GM12878 (cell line): ENCODE data around the gene BCAS3. TPM values are rescaled to one million over a fixed set of nuclear protein-coding genes. Genes with fewer than 3 reads are reported as not detected.

Experiments used
- ATAC-seq: fragments of 200-7000 bp; cut with Tn5 transposase; 3 replicates; pipeline ENCODE4 v1.9.1; 2020; ENCODE audit warnings: mild to moderate bottlenecking, moderate library complexity
- BruUV-seq: library from RNA; stranded (reverse); fragments of 400-500 nt; replicated peaks from 2 replicates; lab custom pipeline; 2021; lab: Mats Ljungman, UMichigan
- CTCF ChIA-PET: fragments of 300-600 bp; sonication (Branson Sonifier 250); formaldehyde crosslinking; extraction: SDS; loops from one replicate; lab custom pipeline; 2021; ENCODE audit warnings: inconsistent platforms; lab: Yijun Ruan, JAX
- POLR2A ChIA-PET: fragments of 350-600 bp; formaldehyde crosslinking; extraction: SDS; loops from one replicate; lab custom pipeline; 2021; ENCODE audit warnings: inconsistent platforms; lab: Charles Lee
- RAD21 ChIA-PET: fragments of 300-600 bp; sonication (Branson Sonifier 250); formaldehyde crosslinking; loops from one replicate; lab custom pipeline; 2023; ENCODE audit warnings: antibody characterized with exemption; ENCODE audit not compliant: unreplicated experiment; lab: Charles Lee
- SMC1A ChIA-PET: fragments of 300-600 bp; sonication (Branson Sonifier 250); formaldehyde crosslinking; loops from one replicate; lab custom pipeline; 2023; ENCODE audit not compliant: unreplicated experiment, uncharacterized antibody; lab: Charles Lee
- DNase-seq: peaks from one replicate; pipeline ENCODE4 v3.0.0-alpha.2; 2011; ENCODE audit warnings: low read depth, low spot score
- FAIRE-seq: peaks from 3 replicates; lab custom pipeline; 2011; peaks lifted over from hg19 to GRCh38; lab: Jason Lieb, UNC
- H2AFZ ChIP-seq: 2 replicates; pipeline ENCODE4 v1.6.0; 2011; ENCODE audit warnings: low read depth, low read length, control low read depth; ENCODE audit not compliant: control insufficient read depth
- H3K27ac ChIP-seq: 2 replicates; pipeline ENCODE4 v1.5.1; 2011; ENCODE audit warnings: control low read depth; ENCODE audit not compliant: control insufficient read depth, insufficient read depth
- H3K27me3 ChIP-seq, 2 experiments: replicated peaks in 1 of 2; 2 replicates each; pipeline versions ENCODE4 v1.6.0 to v1.6.1; 2011; ENCODE audit warnings: low read length in 1 of 2; ENCODE audit not compliant: control insufficient read depth in 2 of 2, insufficient read depth in 2 of 2
- H3K36me3 ChIP-seq, 2 experiments: 2 replicates each; pipeline ENCODE4 v1.5.1; 2011; ENCODE audit warnings: low read length in 1 of 2; ENCODE audit not compliant: control insufficient read depth in 2 of 2, insufficient read depth in 2 of 2
- H3K4me1 ChIP-seq: 2 replicates; pipeline ENCODE4 v1.6.1; 2011; ENCODE audit warnings: mild to moderate bottlenecking, low read length, moderate library complexity, mixed read lengths; ENCODE audit not compliant: control insufficient read depth, insufficient read depth
- H3K4me2 ChIP-seq: 2 replicates; pipeline ENCODE4 v1.6.0; 2011; ENCODE audit warnings: control low read depth; ENCODE audit not compliant: control insufficient read depth, insufficient read depth
- H3K4me3 ChIP-seq: fragments of 200-600 bp; sonication (generic); 2 replicates; pipeline ENCODE4 v1.5.1; 2016
- H3K79me2 ChIP-seq: 2 replicates; pipeline ENCODE4 v1.6.0; 2011; ENCODE audit warnings: low read length; ENCODE audit not compliant: control insufficient read depth, insufficient read depth
- H3K9ac ChIP-seq: 2 replicates; pipeline ENCODE4 v1.8.0; 2011; ENCODE audit warnings: low read length, control low read depth, mixed read lengths; ENCODE audit not compliant: control insufficient read depth, insufficient read depth
- H3K9me3 ChIP-seq: replicated peaks from 3 replicates; pipeline ENCODE4 v1.5.1; 2011; ENCODE audit warnings: mild to moderate bottlenecking, low read length; ENCODE audit not compliant: control insufficient read depth, insufficient read depth
- H4K20me1 ChIP-seq: 2 replicates; pipeline ENCODE4 v1.6.0; 2011; ENCODE audit not compliant: control insufficient read depth, insufficient read depth
- ASH2L ChIP-seq: fragments of 300-600, 200-600 bp; sonication (generic); IDR thresholded peaks from 2 replicates; pipeline ENCODE4 v1.6.1; 2017; ENCODE audit warnings: low read depth, mild to moderate bottlenecking, borderline replicate concordance
- BRCA1 ChIP-seq: IDR thresholded peaks from 2 replicates; pipeline ENCODE4 v1.6.1; 2011; ENCODE audit warnings: low read depth, low read length, improper control_type of control experiment
- CBX3 ChIP-seq: fragments of 200-600 bp; sonication (generic); IDR thresholded peaks from 2 replicates; pipeline ENCODE4 v1.6.1; 2016; ENCODE audit warnings: low read depth, borderline replicate concordance
- ETV6 ChIP-seq, 2 experiments: fragments of 450-650 bp in 1 of 2; IDR thresholded peaks in 1 of 2; conservative IDR thresholded peaks in 1 of 2; 2 replicates each; pipeline ENCODE4 v1.6.1; 2014; ENCODE audit warnings: antibody characterized with exemption in 1 of 2, borderline replicate concordance in 1 of 2, low read depth in 1 of 2, mild to moderate bottlenecking in 1 of 2, moderate library complexity in 1 of 2
- FOXK2 ChIP-seq: fragments of 450-650 bp; IDR thresholded peaks from 2 replicates; pipeline ENCODE4 v1.6.1; 2017; ENCODE audit warnings: mild to moderate bottlenecking, moderate library complexity
- HDGF ChIP-seq: fragments of 450-650 bp; IDR thresholded peaks from 2 replicates; pipeline ENCODE4 v1.6.1; 2016; ENCODE audit warnings: antibody characterized with exemption
- HSF1 ChIP-seq: fragments of 150-350 bp; IDR thresholded peaks from 2 replicates; pipeline ENCODE4 v1.6.1; 2014; ENCODE audit warnings: mild to moderate bottlenecking, low read depth, low read length
- IRF5 ChIP-seq: fragments of 450-650 bp; IDR thresholded peaks from 2 replicates; pipeline ENCODE4 v1.6.1; 2017; ENCODE audit warnings: borderline replicate concordance
- NR2C1 ChIP-seq: fragments of 450-650 bp; IDR thresholded peaks from 2 replicates; pipeline ENCODE4 v1.6.1; 2017; ENCODE audit warnings: antibody characterized with exemption, mild to moderate bottlenecking, moderate library complexity
- POLR2A ChIP-seq: IDR thresholded peaks from 2 replicates; pipeline ENCODE4 v1.6.1; 2011; ENCODE audit warnings: low read depth, mild to moderate bottlenecking, low read length
- RAD21 ChIP-seq: IDR thresholded peaks from 2 replicates; pipeline ENCODE4 v1.6.1; 2011; ENCODE audit warnings: mild to moderate bottlenecking, low read depth, low read length, moderate library complexity; ENCODE audit not compliant: insufficient read depth
- RELA ChIP-seq: fragments of 450-650 bp; IDR thresholded peaks from 2 replicates; pipeline ENCODE4 v1.8.0; 2014; ENCODE audit warnings: borderline replicate concordance; ENCODE audit not compliant: partially characterized antibody
- RUNX3 ChIP-seq: IDR thresholded peaks from 2 replicates; pipeline ENCODE4 v1.6.1; 2012; ENCODE audit warnings: low read length, inconsistent platforms
- STAT3 ChIP-seq: IDR thresholded peaks from 2 replicates; pipeline ENCODE4 v1.6.1; 2011; ENCODE audit warnings: low read depth, low read length, improper control_type of control experiment
- TCF12 ChIP-seq: IDR thresholded peaks from 2 replicates; pipeline ENCODE4 v1.6.1; 2011; ENCODE audit warnings: low read depth, mild to moderate bottlenecking, low read length
- USF2 ChIP-seq: IDR thresholded peaks from 2 replicates; pipeline ENCODE4 v1.6.1; 2011; ENCODE audit warnings: low read depth, low read length, improper control_type of control experiment, borderline replicate concordance
- ZSCAN29 ChIP-seq: fragments of 450-650 bp; IDR thresholded peaks from 2 replicates; pipeline ENCODE4 v1.6.1; 2017; ENCODE audit warnings: mild to moderate bottlenecking, moderate library complexity
- WGBS: methylation state at CpG from one replicate; pipeline ENCODE4 v1.1.6; 2016; ENCODE audit warnings: low lambda C conversion rate; ENCODE audit not compliant: insufficient replicate concordance, insufficient coverage; ENCODE audit errors: missing lambda C conversion rate; 5-methylcytosine and 5-hydroxymethylcytosine counted together
- in situ Hi-C: fragments of 300-500 bp; cut with MboI; formaldehyde crosslinking; loops from 9 replicates; pipeline ENCODE4 v1.14.3; 2018; ENCODE audit warnings: mixed read lengths
- intact Hi-C: fragments of 100-400 bp; cut with micrococcal nuclease; formaldehyde crosslinking; loops from one replicate; pipeline ENCODE4 v1.14.2; 2022; ENCODE audit not compliant: unreplicated experiment
- polyA plus RNA-seq, 11 experiments: library from polyadenylated mRNA; depleted of rRNA in 4 of 11; unstranded in 6 of 11; stranded (reverse) in 5 of 11; fragments of >200 nt; fragmentation: Nextera tagmentation in 4 of 11; fragmentation: Illumina TruSeq in 1 of 11; extraction: Ambion mirVana in 4 of 11; extraction: Trizol in 1 of 11; gene quantifications; 1 replicate in 1 of 11; 2 replicates in 10 of 11; pipeline versions ENCODE4 v1.2.1 to v1.2.3, GENCODE V29; 2011 to 2016; ENCODE audit warnings: inconsistent platforms in 2 of 11, missing spikeins in 2 of 11, low read depth in 1 of 11
- total RNA-seq, 4 experiments: library from RNA; depleted of rRNA in 3 of 4; stranded (reverse); fragments of >200 nt in 3 of 4; fragmentation: Illumina TruSeq in 1 of 4; extraction: Trizol in 1 of 4; gene quantifications; 2 replicates each; pipeline versions ENCODE4 v1.2.1 to v1.2.3, GENCODE V29; 2013 to 2021
- TF ChIP-seq, protein P1 (sequence below): fragments of 450-650 bp; formaldehyde crosslinking; IDR thresholded peaks from 2 replicates; pipeline ENCODE4 v1.4.0; 2020; ENCODE audit warnings: mild to moderate bottlenecking, moderate library complexity

Gene BCAS3
- total and polyA plus RNA-seq, 10 of the 15 experiments (the other 5 are each of a cell fraction or from before 2014, with no cell fraction given), result 2.1 to 11.0 (median 6.6) TPM

DNA sequence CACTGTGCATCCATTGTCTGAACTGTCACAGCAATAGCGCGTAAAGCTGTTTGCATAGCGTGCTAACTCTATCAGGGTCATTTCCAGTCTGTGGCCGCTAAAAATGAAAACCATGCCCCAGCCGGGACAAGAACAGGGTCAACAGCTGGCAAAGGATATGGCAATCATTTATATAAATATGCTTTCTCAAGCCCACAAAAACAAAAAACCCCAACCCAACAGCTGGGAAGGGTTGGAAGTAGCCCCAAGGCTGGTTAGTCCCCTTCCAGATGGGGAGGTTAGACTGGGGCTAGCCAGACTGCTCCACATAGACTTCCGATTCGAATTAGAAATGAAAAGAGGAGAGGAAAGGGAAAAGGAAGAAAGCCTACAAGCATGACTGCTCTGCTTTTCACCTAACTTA is 518.7 kb downstream of the BCAS3 start (continued):
- TF ChIP-seq, protein P1, sequence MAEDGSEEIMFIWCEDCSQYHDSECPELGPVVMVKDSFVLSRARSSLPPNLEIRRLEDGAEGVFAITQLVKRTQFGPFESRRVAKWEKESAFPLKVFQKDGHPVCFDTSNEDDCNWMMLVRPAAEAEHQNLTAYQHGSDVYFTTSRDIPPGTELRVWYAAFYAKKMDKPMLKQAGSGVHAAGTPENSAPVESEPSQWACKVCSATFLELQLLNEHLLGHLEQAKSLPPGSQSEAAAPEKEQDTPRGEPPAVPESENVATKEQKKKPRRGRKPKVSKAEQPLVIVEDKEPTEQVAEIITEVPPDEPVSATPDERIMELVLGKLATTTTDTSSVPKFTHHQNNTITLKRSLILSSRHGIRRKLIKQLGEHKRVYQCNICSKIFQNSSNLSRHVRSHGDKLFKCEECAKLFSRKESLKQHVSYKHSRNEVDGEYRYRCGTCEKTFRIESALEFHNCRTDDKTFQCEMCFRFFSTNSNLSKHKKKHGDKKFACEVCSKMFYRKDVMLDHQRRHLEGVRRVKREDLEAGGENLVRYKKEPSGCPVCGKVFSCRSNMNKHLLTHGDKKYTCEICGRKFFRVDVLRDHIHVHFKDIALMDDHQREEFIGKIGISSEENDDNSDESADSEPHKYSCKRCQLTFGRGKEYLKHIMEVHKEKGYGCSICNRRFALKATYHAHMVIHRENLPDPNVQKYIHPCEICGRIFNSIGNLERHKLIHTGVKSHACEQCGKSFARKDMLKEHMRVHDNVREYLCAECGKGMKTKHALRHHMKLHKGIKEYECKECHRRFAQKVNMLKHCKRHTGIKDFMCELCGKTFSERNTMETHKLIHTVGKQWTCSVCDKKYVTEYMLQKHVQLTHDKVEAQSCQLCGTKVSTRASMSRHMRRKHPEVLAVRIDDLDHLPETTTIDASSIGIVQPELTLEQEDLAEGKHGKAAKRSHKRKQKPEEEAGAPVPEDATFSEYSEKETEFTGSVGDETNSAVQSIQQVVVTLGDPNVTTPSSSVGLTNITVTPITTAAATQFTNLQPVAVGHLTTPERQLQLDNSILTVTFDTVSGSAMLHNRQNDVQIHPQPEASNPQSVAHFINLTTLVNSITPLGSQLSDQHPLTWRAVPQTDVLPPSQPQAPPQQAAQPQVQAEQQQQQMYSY (CRISPR knock-in tag), result no peak
- TF ChIP-seq POLR2A (no peak), STAT3 (no peak), BRCA1 (no peak)

- no peak for DNase-seq
- TF ChIP-seq HDGF (no peak), FOXK2 (no peak), USF2 (no peak), ZSCAN29 (no peak), NR2C1 (no peak), RELA (no peak), TCF12 (no peak), ETV6 (conservative IDR thresholded peaks at IDR 0.05 in 1 of 2, IDR thresholded peaks at IDR 0.05 in 1 of 2; ENCODE audit: borderline replicate concordance in 1 of 2, low read depth in 1 of 2) (no peak), IRF5 (no peak), RAD21 (no peak), HSF1 (no peak), ASH2L (no peak), CBX3 (no peak), RUNX3 (no peak)
Observed at GRCh38 chr17:61196799-61197198, 519.1 kb downstream of the BCAS3 start.

More at GRCh38 chr17:61196799-61197198, 519.1 kb downstream of the BCAS3 start:
- 40% methylated on average over 3 of the region's 3 CpGs for WGBS
- intact Hi-C loops (no loop called here), in situ Hi-C loops (no loop called here)
- Histone ChIP-seq H3K9ac (no peak overlapping the region), H3K4me1 (no peaks in the 10 kb centered on the region), H4K20me1 (no peaks in the 10 kb centered on the region), H3K36me3 (no peaks in the 10 kb centered on the region), H3K4me3 (no peak overlapping the region), H3K9me3 (no peaks in the 10 kb centered on the region), H2AFZ (no peak overlapping the region), H3K79me2 (no peaks in the 10 kb centered on the region), H3K4me2 (no peak overlapping the region), H3K27ac (no peak overlapping the region), H3K27me3 (no peaks in the 10 kb centered on the region)
- no peak for FAIRE-seq
- ChIA-PET RAD21 (no interaction called here), SMC1A (interaction anchor here (1.1 kb wide), 1 partner anchor 9 kb away, joined by 3 read pairs; no protein-coding TSS in a partner anchor), POLR2A (no interaction called here), CTCF (no interaction called here)
- ATAC-seq, result no peak
- no TSS peak for BruUV-seq
